HG03558 (cell line): ENCODE data around the gene TMEM38A.
"Not testable (repeated sequence)": the region's sequence is repeated elsewhere in the genome, so short reads cannot be mapped to it uniquely, and the experiment has no call there.

Source experiments
- ATAC-seq: cut with Tn5 transposase; IDR thresholded peaks from one replicate; pipeline ENCODE4 v1.9.1; 2021; ENCODE audit warnings: moderate number of reproducible peaks; ENCODE audit not compliant: unreplicated experiment; ENCODE audit errors: extremely low read depth

TMEM38A gene

GRCh38 chr19:16631465-16631864 is 29.5 kb upstream of the TMEM38A start:
- ATAC-seq = no peak

GRCh38 chr19:16637535-16637934 is 23.4 kb upstream of the TMEM38A start:
- no peak for ATAC-seq

- ATAC-seq = no peak
Measured at GRCh38 chr19:16638666-16639065, 22.3 kb upstream of the TMEM38A start.

DNA sequence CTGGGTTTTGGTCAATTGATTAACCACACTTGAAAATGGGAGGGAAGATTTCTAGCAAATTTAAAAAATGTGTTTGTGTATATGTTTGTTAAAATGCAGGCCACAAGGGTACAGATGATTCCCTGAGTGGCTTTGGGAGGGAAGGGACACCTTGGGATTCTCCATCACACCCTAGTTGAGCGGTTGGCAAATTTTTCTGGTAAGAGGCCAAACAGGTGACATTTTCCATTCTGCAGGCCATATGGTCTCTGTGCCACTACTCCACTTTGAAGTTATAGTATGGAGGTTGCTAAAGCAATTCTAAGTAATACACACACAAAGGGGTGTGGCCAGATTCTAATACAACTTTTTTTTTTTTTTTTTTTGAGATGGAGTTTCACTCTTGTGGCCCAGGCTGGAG is 20.0 kb upstream of the TMEM38A start:
- ATAC-seq = no peak

- no peak for ATAC-seq
Measured at GRCh38 chr19:16641695-16642094, 19.2 kb upstream of the TMEM38A start.

- ATAC-seq = no peak
Measured at GRCh38 chr19:16645140-16645539, 15.8 kb upstream of the TMEM38A start.

DNA sequence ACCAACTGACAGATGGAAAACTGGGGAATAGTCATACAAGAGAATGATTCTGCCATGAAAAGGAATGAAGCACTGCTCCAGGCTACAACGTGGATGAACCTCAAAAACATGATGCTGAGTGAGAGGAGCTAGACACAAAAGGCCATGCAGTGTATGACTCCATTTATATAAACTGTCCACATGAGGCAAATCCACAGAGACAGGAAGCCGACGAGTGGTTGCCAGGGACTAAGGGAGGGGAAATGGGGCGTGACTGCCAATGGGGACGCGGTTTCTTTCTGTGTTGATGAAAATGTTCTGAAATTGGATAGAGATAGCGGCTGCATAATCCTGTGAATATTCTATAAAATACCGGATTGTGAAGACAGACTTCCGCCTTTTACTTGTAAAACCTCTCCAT is 11.2 kb upstream of the TMEM38A start:
- no peak for ATAC-seq

DNA sequence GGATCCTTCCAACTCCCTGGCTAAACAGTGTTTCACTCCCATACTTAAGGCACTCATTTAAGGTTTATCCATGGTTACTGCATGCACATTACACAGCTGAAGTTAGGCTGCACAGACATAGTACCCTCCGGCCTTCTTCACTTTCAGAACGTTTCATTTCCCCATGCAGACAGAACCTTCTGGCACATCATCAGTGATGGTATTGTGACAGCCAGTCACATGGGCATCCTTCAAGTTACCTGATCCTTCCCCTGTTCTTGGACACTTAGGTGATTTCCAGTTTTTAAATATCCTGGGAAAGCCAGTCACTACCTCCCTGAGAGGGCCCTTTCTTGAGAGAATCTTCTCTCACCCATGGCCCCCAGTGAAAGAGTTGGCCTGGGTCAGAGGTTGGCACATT is 10.1 kb upstream of the TMEM38A start:
- no peak for ATAC-seq

DNA sequence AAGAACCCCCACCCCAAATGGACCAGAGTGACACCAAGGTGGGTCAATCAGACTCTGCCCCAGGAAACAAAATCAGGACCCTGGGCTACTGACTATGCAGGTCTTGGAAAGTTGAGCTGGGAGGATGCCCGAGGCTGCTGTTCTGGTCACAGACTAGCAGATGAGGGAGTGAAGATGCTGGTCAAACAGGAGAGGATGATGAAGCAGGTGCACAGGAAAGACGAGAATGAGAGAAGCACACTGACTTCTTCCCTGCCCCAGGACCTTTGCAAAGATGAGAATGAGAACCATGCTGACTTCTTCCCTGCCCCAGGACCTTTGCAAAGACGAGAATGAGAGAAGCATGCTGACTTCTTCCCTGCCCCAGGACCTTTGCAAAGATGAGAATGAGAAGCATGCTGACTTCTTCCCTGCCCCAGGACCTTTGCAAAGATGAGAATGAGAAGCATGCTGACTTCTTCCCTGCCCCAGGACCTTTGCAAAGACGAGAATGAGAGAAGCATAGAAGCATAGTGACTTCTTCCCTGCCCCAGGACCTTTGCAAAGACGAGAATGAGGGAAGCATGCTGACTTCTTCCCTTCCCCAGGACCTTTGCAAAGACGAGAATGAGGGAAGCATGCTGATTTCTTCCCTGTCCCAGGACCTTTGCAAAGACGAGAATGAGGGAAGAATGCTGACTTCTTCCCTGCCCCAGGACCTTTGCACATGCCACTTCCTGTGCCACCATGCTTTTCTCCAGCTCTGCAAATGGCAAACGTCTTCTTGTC is 9.3 kb upstream of the TMEM38A start:
- not testable (repeated sequence) for ATAC-seq

DNA sequence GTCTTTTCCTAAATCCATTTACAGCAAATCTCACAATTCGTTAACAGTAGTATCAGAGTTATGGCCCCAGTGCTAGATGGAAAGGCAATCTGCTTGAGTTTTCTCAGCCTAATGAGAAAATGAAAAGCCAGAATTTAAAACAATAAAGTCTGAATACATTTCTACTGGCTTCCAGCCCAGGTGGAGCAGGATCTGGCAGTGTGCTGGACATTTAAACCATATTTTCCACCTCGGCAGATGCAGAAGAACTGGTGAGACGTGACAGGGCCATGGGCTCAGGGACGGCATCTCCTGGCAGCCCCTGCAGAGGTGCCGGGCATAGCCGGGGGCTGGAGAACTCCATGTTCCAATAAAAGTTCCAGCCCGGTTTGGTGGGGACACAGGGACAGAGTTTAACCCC is 8.1 kb upstream of the TMEM38A start:
- ATAC-seq = no peak

GRCh38 chr19:16654140-16654539 is 6.8 kb upstream of the TMEM38A start:
- ATAC-seq = no peak

DNA sequence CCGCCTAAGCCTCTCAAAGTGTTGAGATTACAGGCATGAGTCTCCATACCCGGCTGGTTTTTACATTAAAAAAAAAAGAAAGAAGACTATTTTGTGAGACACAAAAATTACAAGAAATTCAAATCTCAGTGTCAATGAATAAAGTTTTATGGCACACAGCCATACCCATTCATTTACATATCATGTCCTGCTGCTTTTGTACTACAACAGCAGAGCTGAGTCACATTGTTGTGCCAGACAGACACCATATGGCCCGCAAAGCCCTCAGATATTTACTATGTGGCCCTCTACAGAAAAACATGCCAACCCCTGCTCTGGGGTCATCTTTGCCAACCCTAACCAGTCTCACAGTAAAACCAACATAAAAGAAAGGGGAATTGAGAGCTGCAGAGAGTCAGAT is 6.3 kb upstream of the TMEM38A start:
- ATAC-seq = no peak

DNA sequence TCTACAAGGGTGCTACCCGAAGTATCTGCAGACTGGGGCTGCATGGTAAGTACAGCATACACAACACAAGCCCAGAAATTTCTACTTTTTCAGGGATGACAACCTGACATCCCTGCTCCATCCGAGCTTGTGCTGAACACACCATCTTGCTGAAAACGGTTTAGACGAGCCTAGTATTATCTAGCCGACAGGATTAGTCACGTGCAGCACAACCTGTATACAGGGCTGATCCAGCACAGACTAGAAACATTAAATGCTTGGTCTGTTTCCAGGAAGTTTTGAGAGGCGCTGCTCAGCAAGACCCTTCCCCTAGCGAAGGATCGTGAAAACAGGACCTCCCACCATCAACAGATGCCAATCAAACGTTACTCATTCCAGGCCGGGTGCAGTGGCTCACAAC is 5.2 kb upstream of the TMEM38A start:
- no peak for ATAC-seq

GRCh38 chr19:16657384-16657783 is 3.6 kb upstream of the TMEM38A start:
- ATAC-seq = no peak

DNA sequence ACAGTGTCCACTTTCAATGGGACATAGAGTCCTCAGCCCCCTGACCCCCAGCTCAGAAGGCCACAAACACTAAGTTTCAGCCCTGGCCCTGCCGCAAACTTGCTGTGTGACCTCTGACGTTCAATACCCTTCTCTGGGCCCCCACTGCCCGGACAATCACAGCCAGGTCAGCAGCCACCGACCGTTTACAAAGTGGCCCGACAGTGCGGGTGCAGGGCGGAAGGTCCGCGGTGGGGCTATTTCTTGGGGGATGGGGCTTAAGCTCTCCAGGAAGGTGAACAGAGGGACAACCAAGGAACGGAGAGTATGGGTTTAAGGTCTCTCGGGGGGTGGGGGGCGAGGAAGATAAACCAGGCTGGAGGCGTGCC is 1.5 kb upstream of the TMEM38A start:
- ATAC-seq = no peak

- peak; percentile 59 for ATAC-seq
Measured at GRCh38 chr19:16659832-16660708, 869 bp upstream of the TMEM38A start, which contains the start of gene SMIM7. Gene SMIM7, minus strand, starts transcription at chr19:16660144. Its CDS starts 34 bp downstream, at chr19:16660110.

DNA sequence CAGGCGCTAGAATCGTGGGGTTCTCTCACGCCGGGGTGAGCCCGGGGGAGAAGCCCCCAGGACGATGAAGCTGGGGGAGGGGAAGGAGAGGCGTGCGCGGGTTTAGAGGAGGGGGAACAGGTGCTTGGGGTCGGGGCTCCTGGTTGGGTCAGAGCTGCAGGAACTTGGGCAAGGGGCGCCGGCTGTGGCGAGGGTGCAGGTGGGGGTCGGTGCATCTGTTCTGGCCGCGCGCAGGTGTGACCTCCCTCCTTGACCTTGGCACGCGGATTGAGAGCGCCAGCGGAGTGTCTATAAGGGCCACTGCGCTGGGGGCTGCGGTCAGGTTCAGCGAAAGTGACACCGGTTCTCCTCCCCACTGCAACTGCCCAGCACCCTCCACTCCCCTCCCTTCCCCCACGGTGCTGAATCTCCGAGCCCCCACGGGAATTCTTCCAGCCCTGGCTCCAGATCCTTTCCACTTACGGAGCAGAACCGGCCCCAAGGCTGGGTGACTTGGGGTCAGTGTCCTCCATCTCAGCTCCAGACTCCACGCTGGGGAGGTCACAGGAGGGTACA is 618 bp downstream of the TMEM38A start:
- ATAC-seq = no peak

DNA sequence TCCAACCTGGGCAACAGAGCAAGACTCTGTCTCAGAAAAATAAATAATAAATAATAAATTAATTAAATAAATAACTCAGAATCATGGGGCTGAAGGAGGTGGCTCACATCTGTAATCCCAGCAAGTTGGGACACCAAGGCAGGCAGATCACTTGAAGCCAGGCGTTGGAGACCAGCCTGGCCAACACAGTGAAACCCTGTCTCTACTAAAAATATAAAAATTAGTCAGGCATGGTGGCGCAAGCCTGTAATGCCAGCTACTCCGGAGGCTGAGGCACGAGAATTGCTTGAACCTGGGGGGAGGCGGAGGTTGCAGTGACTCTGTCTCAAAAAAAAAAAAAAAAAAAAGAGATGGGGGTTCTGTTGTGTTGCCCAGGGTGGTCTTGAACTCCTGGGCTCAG is 7.2 kb downstream of the TMEM38A start:
- no peak for ATAC-seq

DNA sequence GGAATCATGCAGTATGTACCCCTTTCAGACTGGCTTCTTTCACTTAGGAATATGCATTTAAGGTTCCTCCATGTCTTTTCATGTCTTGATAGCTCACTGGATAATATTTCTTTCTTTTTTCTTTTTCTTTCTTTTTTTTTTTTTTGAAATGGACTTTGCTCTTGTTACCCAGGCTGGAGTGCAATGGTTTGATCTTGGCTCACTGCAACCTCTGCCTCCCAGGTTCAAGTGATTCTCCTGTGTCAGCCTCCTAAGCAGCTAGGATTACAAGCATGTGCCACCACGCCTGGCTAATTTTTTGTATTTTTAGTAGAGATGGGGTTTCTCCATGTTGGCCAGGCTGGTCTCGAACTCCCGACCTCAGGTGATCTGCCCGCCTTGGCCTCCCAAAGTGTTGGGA is 7.8 kb downstream of the TMEM38A start:
- ATAC-seq = not testable (repeated sequence)

- no peak for ATAC-seq
Measured at GRCh38 chr19:16670291-16670690, 9.4 kb downstream of the TMEM38A start.

DNA sequence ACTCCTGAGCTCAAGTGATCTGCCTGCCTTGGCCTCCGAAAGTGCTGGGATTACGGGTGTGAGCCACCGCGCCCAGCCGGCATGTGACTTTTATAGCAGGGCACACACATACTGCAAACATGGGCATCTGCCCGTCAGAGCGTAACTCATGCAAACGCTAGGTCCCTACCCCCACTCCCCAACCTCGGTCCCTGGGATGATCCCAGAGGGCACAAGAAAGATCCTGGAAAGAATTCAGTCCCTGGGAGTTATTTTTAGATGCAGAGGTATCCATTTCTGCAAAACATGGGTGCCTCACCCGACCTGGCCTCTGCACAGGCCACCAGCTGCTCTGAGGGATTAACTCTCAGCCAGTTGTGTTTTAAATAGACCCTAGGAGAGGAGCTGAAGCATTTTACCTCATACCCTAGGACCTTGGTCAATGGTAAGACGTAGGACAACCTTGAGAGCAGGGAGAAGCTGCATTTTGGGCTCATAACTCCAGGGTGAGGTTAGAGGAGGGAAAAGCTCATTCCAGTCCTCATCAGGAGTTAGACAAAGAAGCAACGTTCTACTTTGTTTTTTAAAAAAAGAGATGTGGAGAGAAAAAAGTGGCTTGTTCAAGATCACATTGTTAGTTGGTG is 10.8 kb downstream of the TMEM38A start:
- no peak for ATAC-seq
